Muscle of leg (tissue), 11 donors: ENCODE measurements around the gene RPP25. TPM values are rescaled to one million over a fixed set of nuclear protein-coding genes. Genes with fewer than 3 reads are reported as not detected.
"Not testable (repeated sequence)": the region's sequence is repeated elsewhere in the genome, so short reads cannot be mapped to it uniquely, and the experiment has no call there.

Experiments used
- DNase-seq: peaks from one replicate; pipeline ENCODE4 v3.0.0; 2013
- H3K27ac ChIP-seq: one replicate; pipeline ENCODE4 v1.5.1; 2013; ENCODE audit warnings: mild to moderate bottlenecking, low read length, control low read depth
- H3K27me3 ChIP-seq: one replicate; pipeline ENCODE4 v1.6.1; 2013; ENCODE audit warnings: low read length; ENCODE audit not compliant: control insufficient read depth, insufficient read depth
- H3K36me3 ChIP-seq: one replicate; pipeline ENCODE4 v1.6.1; 2013; ENCODE audit warnings: low read length; ENCODE audit not compliant: control insufficient read depth, insufficient read depth
- H3K4me1 ChIP-seq: one replicate; pipeline ENCODE4 v1.6.1; 2013; ENCODE audit warnings: low read length; ENCODE audit not compliant: control insufficient read depth, insufficient read depth
- H3K4me3 ChIP-seq: one replicate; pipeline ENCODE4 v1.5.1; 2013; ENCODE audit warnings: low read length, control low read depth
- H3K9me3 ChIP-seq: replicated peaks from 2 replicates; pipeline ENCODE4 v1.6.1; 2013; ENCODE audit warnings: low read depth, low read length; ENCODE audit not compliant: control insufficient read depth
- WGBS: methylation state at CpG from one replicate; pipeline ENCODE4 v1.1.5; 2013; ENCODE audit warnings: missing lambda C conversion rate; ENCODE audit not compliant: insufficient coverage; 5-methylcytosine and 5-hydroxymethylcytosine counted together
- polyA plus RNA-seq, 8 donors: library from polyadenylated mRNA; unstranded; fragments of 120-200 nt; gene quantifications; one replicate each; pipeline versions ENCODE4 v1.2.1 to v1.2.3, GENCODE V29; 2013; ENCODE audit warnings: inconsistent platforms in 1 of 8, low replicate concordance in 1 of 8; ENCODE audit not compliant: insufficient read length in 8 of 8, insufficient read depth in 1 of 8
- total RNA-seq: library from RNA; stranded (reverse); fragments of 120-200 nt; gene quantifications from one replicate; pipeline ENCODE4 v1.2.4, GENCODE V29; 2013

RPP25 gene
- total and polyA plus RNA-seq, 9 donors = 0.88 to 2.0 (median 1.5) TPM

GRCh38 chr15:74935193-74935592, 21.4 kb downstream of the RPP25 start:
- H3K9me3 ChIP-seq, DNase-seq, H3K4me3 ChIP-seq, H3K27ac ChIP-seq, H3K36me3 ChIP-seq, H3K27me3 ChIP-seq: not testable (repeated sequence)
- whole genome bisulfite sequencing = 70% methylated on average over 2 of the region's 3 CpGs
- peaks cover 13% of the 10 kb centered on the region for H3K4me1 ChIP-seq

- no peak overlapping the region for H3K4me3 ChIP-seq
- H3K27ac ChIP-seq = no peak overlapping the region
- H3K36me3 ChIP-seq = peaks cover 14% of the 10 kb centered on the region
- 80% methylated on average over 1 of the region's 2 CpGs for WGBS
- no peaks in the 10 kb centered on the region for H3K9me3 ChIP-seq
- no peak for DNase-seq
- H3K4me1 ChIP-seq = peaks cover 13% of the 10 kb centered on the region
- H3K27me3 ChIP-seq = no peaks in the 10 kb centered on the region
Measured at GRCh38 chr15:74933573-74933972, 23.0 kb downstream of the RPP25 start.

- WGBS = 100% methylated on average over 1 of the region's 5 CpGs
- Histone ChIP-seq H3K27ac (no peak overlapping the region), H3K27me3 (no peaks in the 10 kb centered on the region), H3K4me1 (no peaks in the 10 kb centered on the region), H3K4me3 (no peak overlapping the region), H3K9me3 (no peaks in the 10 kb centered on the region), H3K36me3 (peaks cover 23% of the 10 kb centered on the region)
- no peak for DNase-seq
Measured at GRCh38 chr15:74928771-74929198, 27.8 kb downstream of the RPP25 start.

- Histone ChIP-seq H3K36me3 (peaks cover 51% of the 10 kb centered on the region), H3K4me3 (no peak overlapping the region), H3K27ac (no peak overlapping the region), H3K9me3 (no peaks in the 10 kb centered on the region), H3K4me1 (no peaks in the 10 kb centered on the region), H3K27me3 (no peaks in the 10 kb centered on the region)
- DNase-seq = no peak
- no CpG with 5 or more reads among the region's 3 CpGs for WGBS
Measured at GRCh38 chr15:74924525-74924924, 32.0 kb downstream of the RPP25 start.

- Histone ChIP-seq H3K4me1 (no peaks in the 10 kb centered on the region), H3K4me3 (no peak overlapping the region), H3K27ac (no peak overlapping the region), H3K27me3 (no peaks in the 10 kb centered on the region), H3K36me3 (peaks cover 66% of the 10 kb centered on the region), H3K9me3 (no peaks in the 10 kb centered on the region)
- 97% methylated on average over 8 of the region's 8 CpGs for WGBS
- no peak for DNase-seq
Measured at GRCh38 chr15:74920456-74920855, 36.1 kb downstream of the RPP25 start.

GRCh38 chr15:74917676-74918075, 38.9 kb downstream of the RPP25 start:
- WGBS = 98% methylated on average over 5 of the region's 6 CpGs
- no peaks in the 10 kb centered on the region for H3K9me3 ChIP-seq
- no peaks in the 10 kb centered on the region for H3K27me3 ChIP-seq
- H3K4me1 ChIP-seq = no peaks in the 10 kb centered on the region
- H3K4me3 ChIP-seq = no peak overlapping the region
- peaks cover 59% of the 10 kb centered on the region for H3K36me3 ChIP-seq
- DNase-seq = no peak
- no peak overlapping the region for H3K27ac ChIP-seq

GRCh38 chr15:74913799-74914198, 42.8 kb downstream of the RPP25 start:
- H3K36me3 ChIP-seq = peaks cover 47% of the 10 kb centered on the region
- not testable (repeated sequence) for H3K27ac ChIP-seq, H3K27me3 ChIP-seq, DNase-seq, H3K9me3 ChIP-seq, H3K4me3 ChIP-seq, H3K4me1 ChIP-seq
- WGBS = 100% methylated on average over 2 of the region's 8 CpGs

- Histone ChIP-seq H3K36me3 (peaks cover 40% of the 10 kb centered on the region), H3K4me3 (no peak overlapping the region), H3K4me1 (no peaks in the 10 kb centered on the region), H3K9me3 (no peaks in the 10 kb centered on the region), H3K27me3 (no peaks in the 10 kb centered on the region), H3K27ac (no peak overlapping the region)
- 97% methylated on average over 7 of the region's 9 CpGs for WGBS
- no peak for DNase-seq
Measured at GRCh38 chr15:74913041-74913440, 43.5 kb downstream of the RPP25 start.

GRCh38 chr15:74908635-74909034, 47.9 kb downstream of the RPP25 start:
- WGBS = 96% methylated on average over 3 of the region's 4 CpGs
- H3K36me3 ChIP-seq = peaks cover 32% of the 10 kb centered on the region
- H3K27ac ChIP-seq = no peak overlapping the region
- DNase-seq = no peak
- H3K9me3 ChIP-seq = no peaks in the 10 kb centered on the region
- H3K4me1 ChIP-seq = peaks cover 21% of the 10 kb centered on the region
- H3K27me3 ChIP-seq = no peaks in the 10 kb centered on the region
- no peak overlapping the region for H3K4me3 ChIP-seq

GRCh38 chr15:74907163-74907870, 49.3 kb downstream of the RPP25 start:
- DNase-seq = no peak
- 8% methylated on average over 2 of the region's 8 CpGs for WGBS
- H3K36me3 ChIP-seq = peaks cover 38% of the 10 kb centered on the region

More at GRCh38 chr15:74907163-74907870, 49.3 kb downstream of the RPP25 start:
- Histone ChIP-seq H3K27ac (peak overlapping the region; percentile 87), H3K27me3 (no peaks in the 10 kb centered on the region), H3K4me3 (peak overlapping the region; percentile 94), H3K4me1 (peaks cover 21% of the 10 kb centered on the region), H3K9me3 (no peaks in the 10 kb centered on the region)
